ENCODE data around the gene CA6.
"Not testable (repeated sequence)": the region's sequence is repeated elsewhere in the genome, so short reads cannot be mapped to it uniquely, and the experiment has no call there.

CA6 gene

DNA sequence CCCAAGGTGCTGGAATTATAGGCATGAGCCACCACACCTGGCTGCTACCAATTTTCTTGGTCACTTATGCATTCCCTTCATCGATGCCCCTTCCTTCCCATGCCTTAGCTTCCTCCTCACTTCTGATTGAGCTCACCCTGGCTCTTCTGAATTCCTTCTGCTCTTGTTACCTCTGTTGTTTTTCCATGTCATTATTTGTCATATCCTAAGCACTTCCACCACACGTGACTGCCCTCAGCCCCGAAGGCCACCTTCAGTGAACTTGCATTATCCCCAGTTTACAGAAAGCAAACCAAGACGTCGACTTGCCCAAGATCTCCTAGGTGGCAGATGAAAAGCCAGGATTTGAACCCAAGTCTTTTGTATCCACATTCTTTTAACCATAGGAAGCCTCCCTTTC lies 30.7 kb downstream of the CA6 start:
- DNase-seq = no peak

DNA sequence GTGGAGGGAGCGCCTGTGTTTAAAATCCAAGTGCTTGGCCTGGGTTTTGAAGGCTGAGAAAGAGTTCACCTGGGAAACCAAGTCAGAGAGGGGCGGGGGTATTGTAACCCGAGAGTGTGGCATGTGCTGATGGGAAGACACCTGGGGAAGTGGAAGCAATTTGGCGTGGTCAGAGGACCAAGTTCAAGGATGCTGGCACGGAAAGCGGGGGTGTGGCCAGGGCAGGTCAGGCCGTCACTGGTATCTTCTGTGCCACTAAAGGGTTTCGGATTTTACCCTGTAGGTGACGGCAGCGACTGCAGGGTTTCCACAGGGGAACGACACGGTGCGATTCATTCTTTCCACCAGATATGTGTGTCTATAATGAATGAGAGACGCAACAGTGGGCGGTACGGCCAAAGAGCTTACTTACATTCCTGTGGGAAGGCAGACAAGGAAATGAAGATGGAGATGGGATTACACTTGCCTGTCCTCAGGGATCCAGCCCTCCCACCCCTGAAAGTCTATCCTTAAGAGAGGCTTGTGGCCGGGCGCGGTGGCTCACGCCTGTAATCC lies 31.3 kb downstream of the CA6 start:
- no peak for DNase-seq

DNA sequence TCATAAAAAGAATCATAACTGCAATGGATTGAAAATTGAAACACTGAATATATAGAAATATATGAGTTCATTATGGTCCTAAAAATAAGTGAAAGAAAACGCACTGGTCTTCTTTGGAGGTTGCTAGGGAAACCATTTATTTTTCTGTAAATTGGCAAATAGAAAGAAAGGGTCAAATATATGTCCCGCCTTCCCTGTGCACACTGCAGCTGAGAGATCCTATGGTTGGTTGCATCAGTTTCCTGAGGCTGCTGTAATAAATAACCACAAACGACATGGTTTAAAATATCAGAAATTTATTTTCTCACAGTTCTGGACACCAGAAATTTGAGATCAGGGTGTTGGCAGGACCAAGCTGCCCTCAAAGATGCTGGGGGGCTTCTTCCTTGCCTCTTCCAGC lies 35.0 kb downstream of the CA6 start:
- no peak for DNase-seq

DNA sequence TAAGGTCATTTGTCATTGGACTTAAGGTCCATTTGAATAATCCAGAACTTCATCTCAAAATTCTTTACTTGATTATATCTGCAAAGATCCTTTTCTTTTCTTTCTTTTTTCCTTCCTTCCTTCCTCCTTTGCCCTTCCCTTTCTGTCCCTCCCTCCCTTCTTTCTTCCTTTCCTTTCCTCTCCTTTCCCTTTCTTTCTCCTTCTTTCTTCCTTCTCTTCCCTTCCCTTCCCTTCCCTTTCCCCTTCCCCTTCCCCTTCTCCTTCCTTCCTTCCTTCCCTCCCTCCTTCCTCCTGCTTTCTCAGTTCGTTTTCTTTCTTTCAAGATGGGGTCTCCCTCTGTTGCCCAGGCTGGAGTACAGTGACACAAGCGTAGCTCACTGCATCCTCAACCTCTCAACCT lies 35.5 kb downstream of the CA6 start:
- DNase-seq = no peak

DNA sequence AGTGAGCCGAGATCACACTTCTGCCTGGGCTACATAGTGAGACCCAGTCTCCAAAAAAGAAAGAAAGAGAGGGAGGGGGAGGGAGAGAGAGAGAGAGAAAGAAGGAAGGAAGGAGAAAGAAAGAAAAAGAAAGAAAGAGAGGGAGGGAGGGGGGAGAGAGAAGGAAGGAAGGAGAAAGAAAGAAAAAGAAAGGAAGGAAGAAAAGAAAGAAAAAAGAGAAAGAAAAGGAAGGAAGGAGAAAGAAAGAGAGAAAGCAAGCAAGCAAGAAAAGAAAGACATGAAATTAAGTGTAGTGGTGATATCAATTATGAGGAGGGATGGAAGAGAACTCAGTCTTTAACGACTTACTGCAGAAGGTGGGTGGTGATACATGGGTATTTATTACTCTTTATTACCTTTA lies 38.5 kb downstream of the CA6 start:
- DNase-seq = no peak

DNA sequence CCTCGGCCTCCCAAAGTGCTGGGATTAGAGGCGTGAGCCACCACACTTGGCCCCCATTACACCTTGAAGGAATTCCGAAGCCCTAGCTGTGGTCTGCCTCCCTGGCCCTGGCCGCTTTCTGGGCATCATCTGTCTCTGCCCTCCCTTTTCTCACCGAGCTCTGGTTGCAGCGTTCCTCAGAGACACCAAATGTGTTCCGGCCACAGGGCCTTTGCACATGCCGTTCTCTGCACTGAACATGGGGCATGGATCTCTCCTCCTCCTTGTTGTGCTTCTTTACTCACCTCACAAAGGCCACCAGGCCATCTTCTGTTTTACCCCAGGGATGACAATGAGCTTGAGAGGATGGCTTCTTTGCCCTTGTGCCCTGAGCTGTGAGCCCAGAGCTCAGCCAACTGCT lies 39.3 kb downstream of the CA6 start:
- no peak for DNase-seq

DNA sequence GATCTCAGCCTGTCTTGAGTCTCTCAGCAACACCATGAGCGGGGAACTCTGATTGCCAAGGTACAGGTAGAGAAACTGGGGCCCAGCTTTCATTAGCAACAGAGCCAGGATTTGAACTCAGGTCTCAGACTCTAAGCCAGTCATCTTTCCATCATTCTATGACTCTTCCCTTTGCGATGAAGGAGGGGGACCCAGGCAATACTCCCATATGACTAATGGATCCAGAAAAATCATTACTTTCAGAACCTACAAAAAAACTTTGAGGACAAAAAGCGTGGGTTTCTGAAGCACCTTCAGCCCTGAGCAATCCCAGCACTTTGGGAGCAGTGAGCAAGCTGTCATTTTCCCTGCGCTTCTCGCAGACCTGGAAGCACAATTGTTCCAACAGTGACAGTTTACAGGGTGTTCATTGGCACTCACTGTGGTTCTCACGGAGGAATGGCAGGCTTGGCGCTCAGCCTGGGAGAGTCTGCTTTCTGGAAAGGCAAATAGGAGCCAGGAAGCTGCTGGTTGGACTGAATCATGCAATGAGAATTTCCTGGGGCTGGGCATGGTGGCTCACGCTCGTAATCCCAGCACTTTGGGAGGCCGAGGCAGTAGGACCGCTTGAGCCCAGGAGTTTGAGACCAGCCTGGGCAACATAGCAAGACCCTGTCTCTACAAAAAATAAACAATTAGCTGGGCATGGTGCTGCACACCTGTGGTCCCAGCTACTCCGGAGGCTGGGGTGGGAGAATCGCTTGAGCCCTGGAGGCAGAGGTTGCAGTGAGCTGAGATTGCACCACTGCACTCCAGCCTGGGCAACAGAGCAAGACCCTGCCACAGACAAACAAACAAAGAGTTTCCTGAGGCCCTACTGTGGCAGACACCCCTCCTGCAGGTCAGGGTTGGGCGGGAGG lies 40.5 kb downstream of the CA6 start:
- no peak for DNase-seq

DNA sequence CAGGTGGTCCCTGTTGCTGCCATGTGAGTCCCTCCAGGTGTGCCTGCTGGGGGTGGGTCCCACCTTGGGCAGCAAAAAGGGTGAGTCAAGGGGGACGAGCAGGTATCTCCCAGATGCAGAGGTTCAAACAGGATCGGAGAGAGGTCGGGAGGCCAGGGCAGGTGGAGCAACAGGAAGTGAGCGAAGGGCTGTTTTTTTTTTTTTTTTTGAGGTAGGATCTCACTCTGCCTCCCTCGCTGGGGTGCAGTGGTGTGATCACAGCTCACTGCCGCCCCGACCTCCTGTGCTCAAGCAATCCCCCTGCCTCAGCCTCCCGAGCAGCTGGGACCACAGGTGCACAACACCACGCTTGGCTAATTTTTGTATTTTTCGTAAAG lies 41.1 kb downstream of the CA6 start:
- DNase-seq = no peak

DNA sequence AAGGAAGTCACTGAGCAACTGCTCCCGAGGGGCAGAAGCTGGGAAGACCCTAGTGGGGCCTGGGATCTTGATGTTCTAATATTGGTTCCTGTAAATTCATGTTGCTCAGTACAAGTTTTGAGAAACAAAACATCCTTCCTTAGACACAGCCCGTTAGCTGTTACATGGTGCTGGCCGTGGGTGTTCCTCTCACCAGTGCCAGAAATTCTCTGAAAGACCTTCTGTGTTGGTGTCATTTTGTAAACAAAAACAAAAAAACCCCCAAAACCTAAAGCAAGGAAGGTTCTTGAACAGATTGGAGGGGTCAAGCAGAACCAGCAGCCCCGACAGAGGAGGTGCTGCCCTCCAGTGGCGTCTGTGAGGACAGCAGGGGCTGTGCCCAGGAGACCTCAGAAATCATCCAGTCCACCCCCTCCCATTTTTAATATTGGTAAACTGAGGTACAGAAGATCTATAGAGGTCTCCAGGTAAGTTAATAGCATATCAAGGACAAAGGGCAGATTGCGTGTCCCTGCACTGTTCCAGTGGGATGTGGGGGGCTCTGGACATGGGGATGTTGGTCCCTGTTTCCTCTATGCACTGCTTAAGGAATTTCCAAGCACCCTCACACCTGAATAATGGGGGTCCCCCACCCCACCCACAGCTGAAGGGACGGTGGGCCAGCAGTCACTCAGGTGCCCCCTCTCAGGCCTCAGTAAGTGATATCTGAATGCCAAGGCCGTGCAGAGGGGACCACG lies 42.4 kb downstream of the CA6 start:
- DNase-seq = peak; percentile 13

DNA sequence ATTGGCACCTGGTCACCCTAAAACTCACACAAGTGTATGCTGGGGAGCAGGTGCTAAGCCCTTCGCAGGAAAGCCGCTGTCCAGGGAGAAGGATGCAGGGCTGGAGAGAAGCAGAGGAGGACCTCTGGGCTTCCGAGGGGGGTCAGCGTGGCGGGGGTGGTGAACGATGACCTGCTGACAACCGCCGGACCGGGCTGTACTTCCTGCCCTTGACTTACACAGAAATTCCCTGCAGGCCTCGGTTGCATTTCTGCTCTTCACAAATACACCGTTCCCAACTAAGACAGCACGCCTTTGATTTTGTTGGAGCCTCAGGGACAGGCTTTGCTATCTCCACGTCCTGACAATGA lies 42.9 kb downstream of the CA6 start:
- DNase-seq = no peak

DNA sequence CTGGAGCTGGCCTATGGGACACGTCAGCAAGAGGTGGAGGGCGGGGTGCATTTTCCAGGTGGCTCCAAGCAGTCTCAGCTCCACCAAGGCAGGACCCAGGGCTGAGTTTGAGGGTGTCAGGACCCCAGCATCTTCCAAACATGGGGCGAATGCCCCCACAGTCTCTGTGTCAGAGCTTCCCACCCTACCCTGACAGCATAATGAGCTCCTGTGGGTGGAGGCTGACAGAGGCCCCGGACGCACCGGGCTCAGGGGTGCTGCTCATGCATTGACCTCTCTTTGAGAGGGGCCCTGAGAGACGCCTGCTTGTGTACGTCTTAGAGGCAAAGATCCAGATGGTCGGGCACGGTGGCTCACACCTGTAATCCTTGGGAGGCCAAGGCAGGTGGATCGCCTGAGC lies 43.4 kb downstream of the CA6 start:
- no peak for DNase-seq

DNA sequence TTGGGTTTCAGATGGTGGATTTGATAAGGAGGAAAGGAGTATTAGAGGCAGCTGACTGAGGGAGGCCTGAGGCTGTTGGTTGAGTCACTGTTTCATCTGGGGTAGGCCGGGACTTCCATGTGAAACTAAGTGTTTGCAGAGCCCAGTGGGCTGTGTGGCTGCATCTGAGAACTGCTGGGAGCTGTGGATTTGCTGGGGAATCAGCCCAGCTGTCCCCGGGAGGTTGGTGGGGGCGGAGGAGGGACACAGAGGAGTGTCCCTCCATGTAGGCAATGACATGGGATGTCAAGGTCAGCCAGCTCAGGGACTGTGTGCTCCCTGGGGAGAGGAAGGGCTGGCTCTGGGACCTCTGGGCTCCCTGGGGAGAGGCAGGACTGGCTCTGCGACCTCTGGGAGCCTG lies 44.2 kb downstream of the CA6 start:
- no peak for DNase-seq

DNA sequence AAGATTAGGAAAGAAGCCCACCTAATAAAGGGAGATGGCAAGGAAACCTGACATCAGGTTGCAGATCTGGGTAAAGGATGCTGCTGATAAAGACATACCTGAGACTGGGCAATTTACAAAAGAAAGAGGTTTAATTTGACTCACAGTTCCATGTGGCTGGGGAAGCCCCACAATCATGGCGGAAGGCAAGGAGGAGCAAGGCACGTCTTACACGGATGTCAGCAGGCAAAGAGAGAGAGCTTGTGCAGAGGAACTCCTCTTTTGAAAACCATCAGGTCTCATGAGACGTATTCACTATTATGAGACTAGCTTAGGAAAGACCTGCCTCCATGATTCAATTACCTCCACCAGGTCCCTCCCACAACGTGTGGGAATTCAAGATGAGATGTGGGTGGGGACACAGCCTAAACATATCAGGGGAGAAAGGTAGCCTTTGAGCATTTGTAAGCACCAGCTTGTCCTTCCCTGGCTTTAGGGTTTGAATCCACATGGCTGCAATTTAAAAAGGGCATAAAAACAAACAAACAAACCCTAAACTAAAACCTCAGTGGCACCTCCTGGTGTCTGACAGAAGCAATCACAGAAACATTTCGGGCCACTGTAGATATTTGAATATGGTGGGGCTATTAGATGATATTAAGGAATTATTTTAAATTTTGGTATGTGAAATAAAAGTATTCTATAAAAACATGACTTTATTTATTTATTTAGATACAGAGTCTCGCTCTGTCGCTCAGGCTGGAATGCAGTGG lies 47.4 kb downstream of the CA6 start:
- no peak for DNase-seq

DNA sequence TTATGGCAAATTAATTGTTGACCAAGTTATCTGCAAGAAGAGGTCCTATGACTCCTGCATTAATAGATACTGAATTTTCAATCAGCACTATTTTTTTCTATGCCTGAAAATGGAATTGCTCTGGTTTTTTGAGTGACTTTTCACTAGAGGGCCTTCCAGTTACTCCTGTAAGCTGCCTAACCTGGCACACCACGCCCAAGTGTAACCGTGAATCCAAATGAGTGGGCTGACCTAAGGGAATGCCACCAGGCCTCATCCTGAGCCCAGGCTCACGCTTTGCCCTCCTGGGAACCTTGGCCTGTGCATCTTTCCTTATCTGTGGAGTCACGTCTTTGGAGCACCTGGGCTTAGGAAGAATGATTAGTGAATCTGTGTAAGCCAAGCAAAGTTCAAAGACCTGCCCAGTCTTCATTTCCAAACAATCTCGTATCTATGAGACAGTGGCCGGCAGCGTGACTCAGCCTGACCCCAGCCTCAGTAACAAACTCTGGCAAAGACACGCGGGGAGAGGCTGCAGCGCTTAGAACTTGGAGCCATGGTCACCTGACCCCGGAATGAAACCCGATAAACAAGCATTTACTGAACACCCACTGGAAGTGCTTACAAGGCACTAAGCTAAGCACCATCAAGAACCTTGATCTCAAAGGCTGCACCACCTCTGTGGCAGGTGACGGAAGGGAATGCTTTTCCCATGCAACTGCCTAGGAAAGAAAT lies 48.5 kb downstream of the CA6 start:
- not testable (repeated sequence) for DNase-seq

DNA sequence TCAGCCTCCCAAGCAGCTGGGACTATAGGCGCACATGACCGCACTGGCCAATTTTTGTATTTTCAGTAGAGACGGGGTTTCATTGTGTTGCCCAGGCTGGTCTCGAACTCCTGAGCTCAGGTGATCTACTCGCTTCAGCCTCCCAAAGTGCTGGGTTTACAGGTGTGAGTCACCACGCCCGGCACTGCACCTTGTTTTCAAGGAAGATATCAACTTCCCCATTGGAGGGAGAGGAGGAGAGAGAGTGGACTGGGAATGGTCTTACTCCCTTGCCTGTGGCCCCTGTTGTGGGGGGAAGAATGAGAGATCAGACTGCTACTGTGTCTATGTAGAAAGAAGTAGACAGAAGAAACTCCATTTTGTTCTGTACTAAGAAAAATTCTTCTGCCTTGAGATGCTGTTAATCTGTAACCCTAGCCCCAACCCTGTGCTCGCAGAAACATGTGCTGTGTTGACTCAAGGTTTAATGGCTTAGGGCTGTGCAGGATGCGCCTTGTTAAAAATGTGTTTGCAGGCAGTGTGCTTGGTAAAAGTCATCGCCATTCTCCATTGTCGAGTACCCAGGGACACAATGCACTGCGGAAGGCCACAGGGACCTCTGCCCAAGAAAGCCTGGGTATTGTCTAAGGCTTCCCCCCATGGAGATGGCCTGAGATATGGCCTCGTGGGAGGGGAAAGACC lies 56.0 kb downstream of the CA6 start:
- not testable (repeated sequence) for DNase-seq

DNA sequence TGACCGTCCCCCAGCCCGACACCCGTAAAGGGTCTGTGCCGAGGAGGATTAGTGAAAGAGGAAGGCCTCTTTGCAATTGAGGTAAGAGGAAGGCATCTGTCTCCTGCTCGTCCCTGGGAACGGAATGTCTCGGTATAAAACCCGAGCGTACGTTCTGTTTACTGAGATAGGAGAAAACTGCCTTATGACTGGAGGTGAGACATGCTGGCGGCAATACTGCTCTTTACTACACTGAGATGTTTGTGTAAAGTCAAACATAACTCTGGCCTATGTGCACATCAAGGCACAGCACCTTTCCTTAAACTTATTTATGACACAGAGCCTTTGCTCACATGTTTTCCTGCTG lies 56.5 kb downstream of the CA6 start:
- not testable (repeated sequence) for DNase-seq

DNA sequence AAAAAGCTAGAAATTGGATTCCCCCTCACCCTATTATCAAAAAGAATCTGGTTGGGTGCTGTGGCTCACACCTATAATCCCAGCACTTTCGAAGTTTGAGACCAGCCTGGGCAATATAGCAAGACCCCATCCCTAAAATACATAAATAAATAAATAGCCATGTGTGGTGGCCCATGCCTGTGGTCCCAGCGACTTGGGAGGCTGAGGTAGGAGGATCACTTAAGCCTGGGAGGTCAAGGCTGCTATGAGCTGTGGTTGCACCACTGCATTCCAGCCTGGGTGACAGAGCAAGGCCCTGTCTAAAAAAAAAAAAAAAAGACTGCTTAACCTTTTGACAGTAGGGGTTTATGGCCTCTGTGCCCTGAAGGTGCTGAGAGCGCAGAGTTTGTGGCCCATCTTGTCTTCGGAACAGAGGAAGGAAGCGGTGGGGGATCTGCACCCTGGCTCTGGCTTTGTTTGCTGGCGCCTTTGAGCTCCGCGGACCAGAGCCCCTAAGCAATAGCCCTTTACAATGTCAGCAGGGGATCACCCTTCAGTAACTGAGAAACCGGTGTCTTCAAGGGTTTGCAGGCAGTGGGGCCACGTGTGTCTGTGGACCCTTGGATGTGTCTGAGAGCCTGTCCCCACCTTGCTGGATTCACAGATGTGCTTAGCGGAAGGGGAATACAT lies 58.5 kb downstream of the CA6 start:
- no peak for DNase-seq

DNA sequence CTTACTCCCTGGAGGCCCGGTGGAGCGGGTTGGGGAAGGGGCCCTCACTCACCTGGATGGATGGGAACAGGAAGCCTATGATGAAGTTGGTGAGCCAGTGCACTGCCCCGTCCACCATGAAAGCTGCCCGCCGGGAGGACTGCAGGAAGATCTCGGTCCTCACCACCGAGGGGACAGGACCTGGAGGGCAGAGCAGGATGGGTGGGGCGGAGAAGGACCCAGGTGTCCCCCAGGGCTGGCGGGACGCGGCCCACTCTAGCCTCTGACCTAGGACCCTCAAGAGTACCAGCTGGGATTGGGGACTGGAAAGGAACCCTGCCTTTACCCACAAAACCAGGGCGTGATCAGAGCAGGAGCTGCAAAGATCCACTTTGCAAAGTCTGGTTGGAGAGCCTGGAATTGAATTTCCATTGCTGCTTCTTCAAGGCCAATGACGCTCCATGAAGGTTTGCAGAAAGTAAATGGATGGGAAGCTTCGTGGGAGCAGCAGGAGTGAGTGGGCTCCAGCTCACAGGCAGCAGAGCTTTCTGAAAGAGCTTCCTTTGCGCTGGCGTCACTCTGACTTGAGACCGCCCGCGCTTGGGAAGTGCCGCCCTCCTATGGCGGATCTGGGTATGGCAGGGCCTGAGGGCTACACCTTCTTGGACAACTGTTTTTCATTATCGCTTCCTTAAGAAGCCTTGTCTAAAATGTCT lies 59.2 kb downstream of the CA6 start:
- DNase-seq = peak; percentile 68

DNA sequence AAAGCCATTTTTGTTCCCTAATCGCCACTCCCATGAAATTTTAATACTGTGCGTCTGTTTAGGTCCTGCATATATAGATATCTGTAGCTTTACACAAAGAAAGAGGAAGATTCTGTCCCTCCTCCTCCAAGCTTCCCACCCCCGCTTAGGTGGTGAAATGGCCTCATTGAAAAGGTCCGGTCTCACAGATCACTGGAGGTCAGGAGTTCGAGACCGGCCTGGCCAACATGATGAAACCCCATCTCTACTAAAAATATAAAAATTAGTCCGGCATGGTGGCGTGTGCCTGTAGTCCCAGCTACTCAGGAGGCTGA lies 59.7 kb downstream of the CA6 start:
- DNase-seq = no peak

DNA sequence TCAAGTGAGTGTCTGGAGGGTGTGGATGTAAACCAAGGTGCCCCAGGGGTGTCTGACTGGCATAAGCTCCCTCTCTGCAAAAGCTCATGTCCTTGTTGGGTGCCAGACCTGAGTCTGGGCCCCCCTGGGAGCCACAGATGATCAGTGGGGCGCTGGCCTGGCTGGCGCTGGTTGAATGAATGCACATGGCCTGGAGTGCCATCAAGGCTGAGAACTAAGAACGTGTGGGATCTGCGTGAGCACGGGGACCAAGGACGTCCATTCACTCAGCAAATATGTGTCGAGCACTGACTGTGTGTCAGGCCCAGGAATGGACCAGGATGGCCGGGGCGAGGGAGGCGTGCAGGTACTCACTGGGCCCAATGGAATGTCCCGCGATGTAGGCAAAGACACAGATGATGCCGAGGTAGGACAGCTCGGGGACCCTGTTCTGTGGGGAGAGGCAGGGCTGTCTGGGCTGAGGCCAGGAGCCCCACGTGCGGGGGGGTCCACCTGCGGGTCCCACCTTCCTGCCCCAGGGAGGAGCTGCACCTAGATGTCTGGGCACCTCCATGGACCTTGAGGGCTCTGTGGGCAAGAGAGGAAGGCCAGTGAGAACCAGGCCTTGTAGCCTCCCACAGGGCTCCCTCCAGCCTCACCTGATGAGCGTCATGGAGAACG lies 61.4 kb downstream of the CA6 start:
- DNase-seq = no peak

DNA sequence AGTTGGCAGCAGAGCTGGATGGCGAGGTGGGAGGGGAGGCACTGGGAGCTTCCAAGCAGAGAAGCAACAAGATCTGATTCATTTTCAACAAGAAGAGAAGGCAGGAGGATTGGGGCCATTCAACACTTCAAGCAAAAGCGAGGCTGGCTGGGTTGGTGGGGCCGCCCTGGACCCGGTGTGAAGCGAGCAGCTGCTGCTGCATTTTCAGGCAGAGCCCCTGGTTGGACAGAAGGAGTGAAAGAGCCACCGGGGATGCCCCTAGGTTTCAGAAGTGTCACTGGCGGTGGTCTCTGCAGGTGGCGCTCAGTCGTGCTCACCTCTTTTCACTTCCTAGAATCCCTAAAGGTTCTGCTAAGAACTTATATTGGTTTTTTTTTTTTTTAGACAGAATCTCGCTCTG lies 62.6 kb downstream of the CA6 start:
- no peak for DNase-seq
